ENCODE measurements around the gene ACTL10. TPM values are rescaled to one million over a fixed set of nuclear protein-coding genes. Genes with fewer than 3 reads are reported as not detected.

Gene ACTL10
- total and polyA plus RNA-seq, 2 of the 13 experiments (the other 11 are each of a cell fraction or from before 2014, with no cell fraction given): not detected

DNA sequence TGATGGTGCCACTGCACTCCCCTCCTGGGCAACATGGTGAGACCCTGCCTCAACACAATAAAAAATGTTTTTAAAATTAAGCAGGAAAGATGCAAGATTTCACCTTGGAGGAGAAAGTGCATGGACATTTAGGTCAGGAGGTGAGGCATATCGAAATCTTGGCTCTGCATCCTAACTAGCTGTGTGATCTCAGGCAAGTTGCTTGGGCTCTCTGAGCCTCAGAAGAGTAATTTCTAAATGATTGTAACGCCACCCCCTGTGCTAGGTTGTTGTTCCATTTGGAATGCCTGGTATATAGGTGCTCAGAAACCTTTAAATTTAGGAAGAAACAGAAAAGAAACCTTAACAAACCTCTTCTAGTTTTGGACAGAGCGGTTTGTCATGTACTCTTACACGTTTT, 40.6 kb upstream of the ACTL10 start:
- POLR2A ChIA-PET: no interaction called here
- FAIRE-seq: no peak
- H3K9ac ChIP-seq (ENCODE audit: insufficient read depth, low read depth, low read length): no peak overlapping the region
- H3K9me3 ChIP-seq (ENCODE audit: low read length): no peaks in the 10 kb centered on the region
- H3K79me2 ChIP-seq (ENCODE audit: insufficient read depth, low read length): no peaks in the 10 kb centered on the region
- ATAC-seq: no peak
- no peaks in the 10 kb centered on the region for H3K4me1 ChIP-seq (ENCODE audit: insufficient read depth, low read length)
- no peak overlapping the region for H3K4me2 ChIP-seq (ENCODE audit: low read depth, low read length)
- no peak overlapping the region for H3K27ac ChIP-seq (ENCODE audit: extremely low read length, insufficient read depth, low read length)
- DNase-seq (ENCODE audit: low spot score): no peak
- H3K4me3 ChIP-seq (replicated peaks in 1 of 3; ENCODE audit: insufficient read depth in 1 of 3, low read depth in 2 of 3, low read length in 3 of 3): no peak overlapping the region
- H2AFZ ChIP-seq (ENCODE audit: low read length): no peak overlapping the region
- H3K36me3 ChIP-seq (replicated peaks in 1 of 2; ENCODE audit: control insufficient read depth in 1 of 2, insufficient read depth in 2 of 2, low read length in 2 of 2): peaks cover 27 to 73% of the 10 kb centered on the region in 2 experiments
- H3K27me3 ChIP-seq (ENCODE audit: control insufficient read depth in 1 of 2, insufficient read depth in 2 of 2, low read length in 2 of 2): no peaks in the 10 kb centered on the region
- in situ Hi-C loops (cut with HindIII; ENCODE audit: extremely low pct_ligation_motif_present, low pct_unique_long_range_greater_than_20kb): no loop called here
- intact Hi-C loops (cut with micrococcal nuclease; ENCODE audit: unreplicated experiment): no loop called here
- BruUV-seq (replicated peaks): no TSS peak
- CTCF ChIA-PET (ENCODE audit: low intra/inter-chr PET ratio, low total read pairs): no interaction called here
- no peaks in the 10 kb centered on the region for H4K20me1 ChIP-seq (ENCODE audit: insufficient read depth, low read length)
- TF ChIP-seq, protein P1, sequence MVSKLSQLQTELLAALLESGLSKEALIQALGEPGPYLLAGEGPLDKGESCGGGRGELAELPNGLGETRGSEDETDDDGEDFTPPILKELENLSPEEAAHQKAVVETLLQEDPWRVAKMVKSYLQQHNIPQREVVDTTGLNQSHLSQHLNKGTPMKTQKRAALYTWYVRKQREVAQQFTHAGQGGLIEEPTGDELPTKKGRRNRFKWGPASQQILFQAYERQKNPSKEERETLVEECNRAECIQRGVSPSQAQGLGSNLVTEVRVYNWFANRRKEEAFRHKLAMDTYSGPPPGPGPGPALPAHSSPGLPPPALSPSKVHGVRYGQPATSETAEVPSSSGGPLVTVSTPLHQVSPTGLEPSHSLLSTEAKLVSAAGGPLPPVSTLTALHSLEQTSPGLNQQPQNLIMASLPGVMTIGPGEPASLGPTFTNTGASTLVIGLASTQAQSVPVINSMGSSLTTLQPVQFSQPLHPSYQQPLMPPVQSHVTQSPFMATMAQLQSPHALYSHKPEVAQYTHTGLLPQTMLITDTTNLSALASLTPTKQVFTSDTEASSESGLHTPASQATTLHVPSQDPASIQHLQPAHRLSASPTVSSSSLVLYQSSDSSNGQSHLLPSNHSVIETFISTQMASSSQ (IDR thresholded peaks at IDR 0.05; ENCODE audit: low read depth): no peak
- TF ChIP-seq, protein P1 (CRISPR knock-in tag; IDR thresholded peaks at IDR 0.05; ENCODE audit: borderline replicate concordance): no peak
- TF ChIP-seq, protein P2, sequence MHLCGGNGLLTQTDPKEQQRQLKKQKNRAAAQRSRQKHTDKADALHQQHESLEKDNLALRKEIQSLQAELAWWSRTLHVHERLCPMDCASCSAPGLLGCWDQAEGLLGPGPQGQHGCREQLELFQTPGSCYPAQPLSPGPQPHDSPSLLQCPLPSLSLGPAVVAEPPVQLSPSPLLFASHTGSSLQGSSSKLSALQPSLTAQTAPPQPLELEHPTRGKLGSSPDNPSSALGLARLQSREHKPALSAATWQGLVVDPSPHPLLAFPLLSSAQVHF (CRISPR knock-in tag; IDR thresholded peaks at IDR 0.05): no peak
- TF ChIP-seq GATA4 (IDR thresholded peaks at IDR 0.05; ENCODE audit: borderline replicate concordance, low read depth) (no peak), ZNF121 (CRISPR knock-in tag; IDR thresholded peaks at IDR 0.05) (0 out of 2 replicates have a peak, but pooled peaks have one; percentile 2), ZNF768 (CRISPR knock-in tag; IDR thresholded peaks at IDR 0.05) (peak; percentile 69; the same call in 1 of the 2 replicates)
- WGBS (ENCODE audit: low lambda C conversion rate): 98% methylated on average over 4 of the region's 4 CpGs
